Measurements from ENCODE around the gene TBC1D23. TPM values are rescaled to one million over a fixed set of nuclear protein-coding genes. Genes with fewer than 3 reads are reported as not detected.

TBC1D23 gene
- total RNA-seq, 1 donor from 2014 or later = 41.9 TPM

GRCh38 chr3:100277255-100277800 is 16.5 kb downstream of the TBC1D23 start:
- TF ChIP-seq CTCF (IDR thresholded peaks at IDR 0.05) = no peak
- no peaks in the 10 kb centered on the region for H3K27me3 ChIP-seq (ENCODE audit: low read depth)
- no peaks in the 10 kb centered on the region for H3K9me3 ChIP-seq
- intact Hi-C loops (cut with DNase I) = no loop called here
- H3K4me3 ChIP-seq = no peak overlapping the region
- H3K27ac ChIP-seq = no peak overlapping the region
- no peaks in the 10 kb centered on the region for H3K4me1 ChIP-seq
- H3K36me3 ChIP-seq = peaks cover 28% of the 10 kb centered on the region
- no peak for DNase-seq
- ATAC-seq = no peak

GRCh38 chr3:100278910-100279309 is 18.1 kb downstream of the TBC1D23 start:
- H3K4me1 ChIP-seq = no peaks in the 10 kb centered on the region
- ATAC-seq (no peak), DNase-seq (no peak)
- no peak overlapping the region for H3K27ac ChIP-seq
- peaks cover 44% of the 10 kb centered on the region for H3K36me3 ChIP-seq
- no peak overlapping the region for H3K4me3 ChIP-seq
- no peaks in the 10 kb centered on the region for H3K27me3 ChIP-seq (ENCODE audit: low read depth)
- H3K9me3 ChIP-seq = no peaks in the 10 kb centered on the region
- no peak for TF ChIP-seq CTCF (IDR thresholded peaks at IDR 0.05)
- intact Hi-C loops (cut with DNase I) = no loop called here

GRCh38 chr3:100288288-100288894 is 27.6 kb downstream of the TBC1D23 start:
- no peak for ATAC-seq
- Histone ChIP-seq H3K27ac (no peak overlapping the region), H3K9me3 (no peaks in the 10 kb centered on the region), H3K4me1 (no peaks in the 10 kb centered on the region), H3K4me3 (no peak overlapping the region), H3K36me3 (peaks cover 72% of the 10 kb centered on the region), H3K27me3 (ENCODE audit: low read depth) (no peaks in the 10 kb centered on the region)
- no peak for TF ChIP-seq CTCF (IDR thresholded peaks at IDR 0.05)
- DNase-seq = no peak
- intact Hi-C loops (cut with DNase I) = no loop called here

GRCh38 chr3:100289339-100289738 is 28.5 kb downstream of the TBC1D23 start:
- no peak for TF ChIP-seq CTCF (IDR thresholded peaks at IDR 0.05)
- Histone ChIP-seq H3K27ac (no peak overlapping the region), H3K9me3 (no peaks in the 10 kb centered on the region), H3K36me3 (peaks cover 66% of the 10 kb centered on the region), H3K27me3 (ENCODE audit: low read depth) (no peaks in the 10 kb centered on the region), H3K4me1 (no peaks in the 10 kb centered on the region), H3K4me3 (no peak overlapping the region)
- ATAC-seq (peak in 1 of 2 donors; percentile 32), DNase-seq (no peak)
- intact Hi-C loops (cut with DNase I) = no loop called here

GRCh38 chr3:100295089-100295488 is 34.3 kb downstream of the TBC1D23 start:
- no peak for DNase-seq
- H3K27ac ChIP-seq = no peak overlapping the region
- no peaks in the 10 kb centered on the region for H3K9me3 ChIP-seq
- no peak for TF ChIP-seq CTCF (IDR thresholded peaks at IDR 0.05)
- intact Hi-C loops (cut with DNase I) = no loop called here
- H3K4me3 ChIP-seq = no peak overlapping the region
- ATAC-seq = no peak
- peaks cover 91% of the 10 kb centered on the region for H3K36me3 ChIP-seq
- no peaks in the 10 kb centered on the region for H3K27me3 ChIP-seq (ENCODE audit: low read depth)
- H3K4me1 ChIP-seq = no peaks in the 10 kb centered on the region

All from lower lobe of right lung (tissue), 2 donors.